Measurements from ENCODE around the gene CNPPD1. TPM values are rescaled to one million over a fixed set of nuclear protein-coding genes. Genes with fewer than 3 reads are reported as not detected.

The CNPPD1 gene
- total and polyA plus RNA-seq, 8 donors = 12.8 to 48.2 (median 35.2) TPM

DNA sequence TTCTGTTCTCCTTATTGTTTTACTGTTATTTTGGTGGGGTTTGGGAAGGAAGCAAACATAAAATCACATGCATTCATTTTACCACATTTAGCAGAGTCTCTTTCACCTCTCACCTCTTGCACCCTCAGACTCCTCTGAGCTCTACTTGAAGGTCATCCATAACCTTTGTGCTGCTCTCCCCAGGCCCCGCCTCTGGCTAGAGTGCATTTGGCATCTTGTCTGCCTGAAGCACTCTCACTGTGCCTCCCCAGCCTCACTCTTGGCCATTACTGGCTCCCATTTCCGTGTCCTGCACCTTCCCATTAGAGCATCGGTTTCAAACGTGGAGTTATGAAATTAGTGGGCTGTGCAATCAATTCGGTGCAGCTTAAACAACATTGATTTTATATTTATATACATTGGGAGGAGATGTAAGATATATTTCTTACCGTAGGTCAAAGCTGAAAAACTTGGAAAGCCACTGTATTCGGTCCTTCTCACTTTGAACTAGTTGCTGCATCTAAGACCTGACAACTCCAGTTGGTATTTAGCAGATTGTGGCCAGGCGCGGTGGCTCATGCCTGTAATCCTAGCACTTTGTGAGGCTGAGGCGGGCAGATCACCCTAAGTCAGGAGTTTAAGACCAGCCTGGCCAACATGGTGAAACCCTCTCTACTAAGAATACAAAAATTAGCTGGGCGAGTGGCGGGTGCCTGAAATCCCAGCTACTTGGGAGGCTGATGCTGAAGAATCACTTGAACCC, 22.9 kb upstream of the CNPPD1 start:
- Histone ChIP-seq H3K9me3 (no peaks in the 10 kb centered on the region), H3K27ac (no peak overlapping the region), H3K4me3 (no peak overlapping the region), H3K27me3 (peaks cover 0 to 8% (median 0%) of the 10 kb centered on the region in 3 donors), H3K4me1 (peaks cover 0 to 9% (median 3%) of the 10 kb centered on the region in 4 donors), H3K36me3 (no peaks in the 10 kb centered on the region)
- no peak for DNase-seq
- WGBS, 5 donors = 86 to 91% (median 88%) methylated on average over 12 of the region's 12 CpGs
- no peak for TF ChIP-seq POLR2AphosphoS5 (IDR thresholded peaks at IDR 0.05)
- TF ChIP-seq, protein P1, sequence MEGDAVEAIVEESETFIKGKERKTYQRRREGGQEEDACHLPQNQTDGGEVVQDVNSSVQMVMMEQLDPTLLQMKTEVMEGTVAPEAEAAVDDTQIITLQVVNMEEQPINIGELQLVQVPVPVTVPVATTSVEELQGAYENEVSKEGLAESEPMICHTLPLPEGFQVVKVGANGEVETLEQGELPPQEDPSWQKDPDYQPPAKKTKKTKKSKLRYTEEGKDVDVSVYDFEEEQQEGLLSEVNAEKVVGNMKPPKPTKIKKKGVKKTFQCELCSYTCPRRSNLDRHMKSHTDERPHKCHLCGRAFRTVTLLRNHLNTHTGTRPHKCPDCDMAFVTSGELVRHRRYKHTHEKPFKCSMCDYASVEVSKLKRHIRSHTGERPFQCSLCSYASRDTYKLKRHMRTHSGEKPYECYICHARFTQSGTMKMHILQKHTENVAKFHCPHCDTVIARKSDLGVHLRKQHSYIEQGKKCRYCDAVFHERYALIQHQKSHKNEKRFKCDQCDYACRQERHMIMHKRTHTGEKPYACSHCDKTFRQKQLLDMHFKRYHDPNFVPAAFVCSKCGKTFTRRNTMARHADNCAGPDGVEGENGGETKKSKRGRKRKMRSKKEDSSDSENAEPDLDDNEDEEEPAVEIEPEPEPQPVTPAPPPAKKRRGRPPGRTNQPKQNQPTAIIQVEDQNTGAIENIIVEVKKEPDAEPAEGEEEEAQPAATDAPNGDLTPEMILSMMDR (IDR thresholded peaks at IDR 0.05) = no peak
- no peak for TF ChIP-seq POLR2A (IDR thresholded peaks at IDR 0.05)
- no peak for TF ChIP-seq EP300 (IDR thresholded peaks at IDR 0.05)
- intact Hi-C loops (cut with DNase I; ENCODE audit: low total_unique reads) = no loop called here

DNA sequence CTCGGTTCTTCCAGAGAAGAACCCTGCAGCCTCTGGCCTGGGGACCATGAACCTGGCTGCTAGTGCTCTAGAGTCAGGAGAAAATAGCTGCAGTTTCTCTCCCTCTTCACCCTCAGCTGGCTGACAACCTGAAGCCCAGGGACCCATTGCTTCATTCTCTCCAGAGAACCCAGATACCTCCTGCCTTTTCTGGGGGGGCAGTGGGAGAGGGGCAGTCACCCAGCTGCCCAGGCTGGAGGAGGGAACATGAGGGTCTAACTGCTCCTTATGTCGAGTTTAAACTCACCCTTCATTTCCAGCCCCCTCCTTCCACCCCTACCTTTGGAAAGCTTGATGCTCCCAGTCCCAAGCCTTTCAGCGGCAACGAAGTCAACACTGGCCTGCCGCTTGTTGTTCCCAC, 22.2 kb upstream of the CNPPD1 start:
- Histone ChIP-seq H3K27ac (no peak overlapping the region), H3K27me3 (peaks cover 0 to 8% (median 0%) of the 10 kb centered on the region in 3 donors), H3K36me3 (no peaks in the 10 kb centered on the region), H3K4me3 (no peak overlapping the region), H3K4me1 (peaks cover 0 to 9% (median 3%) of the 10 kb centered on the region in 4 donors), H3K9me3 (no peaks in the 10 kb centered on the region)
- DNase-seq = no peak
- TF ChIP-seq, protein P1 (IDR thresholded peaks at IDR 0.05) = no peak
- TF ChIP-seq POLR2A (IDR thresholded peaks at IDR 0.05) = no peak
- no peak for TF ChIP-seq POLR2AphosphoS5 (IDR thresholded peaks at IDR 0.05)
- no peak for TF ChIP-seq EP300 (IDR thresholded peaks at IDR 0.05)
- 76 to 86% (median 80%) methylated on average over 5 of the region's 5 CpGs for WGBS, 5 donors
- intact Hi-C loops (cut with DNase I; ENCODE audit: low total_unique reads) = no loop called here

DNA sequence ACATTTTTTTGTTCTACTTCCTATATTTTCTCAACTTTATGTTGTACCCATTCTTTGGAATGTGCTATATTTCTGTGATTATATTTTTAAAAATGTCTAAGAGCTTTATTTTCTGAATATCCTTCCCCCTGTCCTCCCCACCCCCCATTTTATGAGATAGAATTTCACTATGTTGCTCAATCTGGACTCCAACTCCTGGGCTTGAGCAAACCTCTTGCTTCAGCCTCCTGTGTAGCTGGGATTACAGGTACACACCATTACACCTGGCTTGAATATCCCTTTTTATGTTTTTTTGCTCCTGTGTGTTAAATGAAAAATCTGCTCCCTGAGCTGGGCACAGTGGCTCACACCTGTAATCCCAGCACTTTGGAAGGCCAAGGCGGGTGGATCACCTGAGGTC, 20.7 kb upstream of the CNPPD1 start:
- Histone ChIP-seq H3K27me3 (peaks cover 0 to 8% (median 0%) of the 10 kb centered on the region in 3 donors), H3K36me3 (no peaks in the 10 kb centered on the region), H3K4me1 (peaks cover 0 to 9% (median 3%) of the 10 kb centered on the region in 4 donors), H3K27ac (no peak overlapping the region), H3K4me3 (no peak overlapping the region), H3K9me3 (no peaks in the 10 kb centered on the region)
- intact Hi-C loops (cut with DNase I; ENCODE audit: low total_unique reads) = no loop called here
- no peak for TF ChIP-seq POLR2AphosphoS5 (IDR thresholded peaks at IDR 0.05)
- TF ChIP-seq POLR2A (IDR thresholded peaks at IDR 0.05) = no peak
- TF ChIP-seq, protein P1 (IDR thresholded peaks at IDR 0.05) = no peak
- no peak for TF ChIP-seq EP300 (IDR thresholded peaks at IDR 0.05)
- no peak for DNase-seq
- 86 to 100% (median 94%) methylated on average over 1 of the region's 1 CpG for WGBS, 5 donors

DNA sequence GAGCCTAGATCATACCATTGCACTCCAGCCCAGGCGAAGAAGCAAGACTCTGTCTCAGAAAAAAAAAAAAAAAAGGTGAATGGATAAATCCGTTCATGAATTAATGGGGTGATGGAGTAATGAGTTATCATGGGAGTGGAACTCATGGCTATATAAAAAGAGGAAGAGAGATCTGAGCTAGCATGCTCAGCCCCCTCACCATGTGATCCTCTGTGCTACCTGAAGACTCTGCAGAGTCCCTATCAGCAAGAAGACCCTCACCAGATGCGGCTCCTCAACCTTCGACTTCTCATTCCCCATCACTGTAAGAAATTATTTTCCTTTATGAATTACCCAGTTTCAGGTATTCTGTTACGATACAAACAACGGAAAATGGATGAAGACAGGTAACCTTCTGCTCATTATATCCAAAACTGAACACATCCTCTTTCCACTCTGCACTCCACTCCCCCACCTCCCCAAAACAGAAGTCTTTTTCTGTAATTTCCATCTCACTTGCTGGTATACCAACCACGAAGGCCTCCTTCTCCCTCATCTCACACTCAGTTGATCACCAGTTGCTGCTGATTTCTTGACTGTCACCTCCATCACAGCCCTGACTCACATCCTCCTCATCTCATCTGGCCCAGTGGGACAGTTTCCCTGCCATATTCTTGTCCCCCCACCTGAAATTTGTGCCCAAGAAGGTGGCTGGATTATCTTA, 10.2 kb upstream of the CNPPD1 start:
- Histone ChIP-seq H3K27ac (no peak overlapping the region), H3K4me1 (peaks cover 0 to 5% (median 0%) of the 10 kb centered on the region in 4 donors), H3K27me3 (no peaks in the 10 kb centered on the region), H3K36me3 (peaks cover 12 to 43% (median 38%) of the 10 kb centered on the region in 4 donors), H3K9me3 (no peaks in the 10 kb centered on the region), H3K4me3 (no peak overlapping the region)
- intact Hi-C loops (cut with DNase I; ENCODE audit: low total_unique reads) = no loop called here
- no peak for TF ChIP-seq POLR2A (IDR thresholded peaks at IDR 0.05)
- no peak for TF ChIP-seq EP300 (IDR thresholded peaks at IDR 0.05)
- TF ChIP-seq POLR2AphosphoS5 (IDR thresholded peaks at IDR 0.05) = no peak
- 86 to 91% (median 87%) methylated on average over 7 of the region's 7 CpGs for WGBS, 5 donors
- DNase-seq = no peak
